BE2C (cell line): ENCODE measurements around the gene PCDH9.

ENCODE experiments used
- DNase-seq: peaks from one replicate; pipeline ENCODE4 v3.0.0-alpha.2; 2020
- H3K27me3 ChIP-seq: fragments of 250-450 bp; sonication (Bioruptor Pico); 2 replicates; pipeline ENCODE4 v1.5.1; 2020; ENCODE audit warnings: mild to moderate bottlenecking
- H3K36me3 ChIP-seq: fragments of 250-450 bp; sonication (Bioruptor Pico); 2 replicates; pipeline ENCODE4 v1.5.1; 2020; ENCODE audit warnings: mild to moderate bottlenecking
- H3K4me1 ChIP-seq: fragments of 250-450 bp; sonication (Bioruptor Pico); 2 replicates; pipeline ENCODE4 v1.5.1; 2020
- H3K4me3 ChIP-seq: 2 replicates; pipeline ENCODE4 v1.5.1; 2011; ENCODE audit warnings: low read depth, low read length
- H3K9me3 ChIP-seq: fragments of 250-450 bp; sonication (Bioruptor Pico); 2 replicates; pipeline ENCODE4 v1.5.1; 2020
- CTCF ChIP-seq: IDR thresholded peaks from 2 replicates; pipeline ENCODE4 v1.5.1; 2012; ENCODE audit warnings: mild to moderate bottlenecking, low read depth, low read length

The PCDH9 gene

GRCh38 chr13:67118277-67118676, 111.9 kb downstream of the PCDH9 start:
- no peak for DNase-seq
- Histone ChIP-seq H3K9me3 (no peaks in the 10 kb centered on the region), H3K36me3 (no peaks in the 10 kb centered on the region), H3K4me3 (no peak overlapping the region), H3K4me1 (no peaks in the 10 kb centered on the region), H3K27me3 (no peaks in the 10 kb centered on the region)
- no peak for TF ChIP-seq CTCF

- no peak for DNase-seq
- Histone ChIP-seq H3K4me3 (no peak overlapping the region), H3K36me3 (no peaks in the 10 kb centered on the region), H3K9me3 (no peaks in the 10 kb centered on the region), H3K4me1 (no peaks in the 10 kb centered on the region), H3K27me3 (no peaks in the 10 kb centered on the region)
- no peak for TF ChIP-seq CTCF
These were observed 113.1 kb downstream of the PCDH9 start for GRCh38 chr13:67117010-67117550.

GRCh38 chr13:67107979-67108378, 122.2 kb downstream of the PCDH9 start:
- H3K27me3 ChIP-seq = no peaks in the 10 kb centered on the region
- TF ChIP-seq CTCF = no peak
- H3K9me3 ChIP-seq = no peaks in the 10 kb centered on the region
- DNase-seq = no peak
- no peaks in the 10 kb centered on the region for H3K4me1 ChIP-seq
- no peaks in the 10 kb centered on the region for H3K36me3 ChIP-seq
- H3K4me3 ChIP-seq = no peak overlapping the region

GRCh38 chr13:67106502-67107057, 123.6 kb downstream of the PCDH9 start:
- peak; percentile 20 for DNase-seq
- Histone ChIP-seq H3K36me3 (no peaks in the 10 kb centered on the region), H3K4me3 (no peak overlapping the region), H3K27me3 (no peaks in the 10 kb centered on the region), H3K4me1 (no peaks in the 10 kb centered on the region), H3K9me3 (no peaks in the 10 kb centered on the region)
- TF ChIP-seq CTCF = no peak

- DNase-seq = no peak
- TF ChIP-seq CTCF = no peak
- no peaks in the 10 kb centered on the region for H3K9me3 ChIP-seq
- H3K27me3 ChIP-seq = no peaks in the 10 kb centered on the region
- no peaks in the 10 kb centered on the region for H3K4me1 ChIP-seq
- H3K36me3 ChIP-seq = no peaks in the 10 kb centered on the region
- no peak overlapping the region for H3K4me3 ChIP-seq
These were observed 128.2 kb downstream of the PCDH9 start for GRCh38 chr13:67101730-67102467.

GRCh38 chr13:67100730-67101129, 129.4 kb downstream of the PCDH9 start:
- Histone ChIP-seq H3K9me3 (no peaks in the 10 kb centered on the region), H3K36me3 (no peaks in the 10 kb centered on the region), H3K4me3 (no peak overlapping the region), H3K4me1 (no peaks in the 10 kb centered on the region), H3K27me3 (no peaks in the 10 kb centered on the region)
- no peak for TF ChIP-seq CTCF
- no peak for DNase-seq
